Fibroblast of lung (primary cell): ENCODE results near the gene CDK13.

Experiments
- EZH2 ChIP-seq: IDR thresholded peaks from 2 replicates; pipeline ENCODE4 v1.5.1; 2012; ENCODE audit warnings: low read length, control low read depth, mild to moderate bottlenecking; ENCODE audit errors: missing control alignments
- TF ChIP-seq, protein P1 (sequence below), 2 donors: IDR thresholded peaks in 1 of 2; conservative IDR thresholded peaks in 1 of 2; 1 replicate in 1 of 2; 2 replicates in 1 of 2; pipeline ENCODE4 v1.5.1; 2011 to 2012; ENCODE audit warnings: low read length in 2 of 2, control low read depth in 1 of 2, inconsistent platforms in 1 of 2, low read depth in 1 of 2, mild to moderate bottlenecking in 1 of 2

DNA sequence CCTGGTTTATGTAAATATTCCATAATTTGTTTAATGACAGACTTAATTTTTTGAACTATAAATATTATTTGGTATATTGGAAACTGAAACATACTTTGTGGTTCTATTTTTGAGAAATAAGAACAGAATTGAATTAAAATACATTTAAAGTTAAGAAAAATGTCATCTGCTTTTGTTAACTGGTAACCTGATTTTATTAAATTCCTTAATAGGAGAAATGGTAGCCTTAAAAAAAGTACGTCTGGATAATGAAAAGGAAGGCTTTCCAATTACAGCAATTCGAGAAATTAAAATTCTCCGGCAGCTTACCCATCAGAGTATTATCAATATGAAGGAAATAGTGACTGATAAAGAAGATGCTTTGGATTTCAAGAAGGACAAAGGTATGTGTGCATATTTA is 51.6 kb downstream of the CDK13 start:
- TF ChIP-seq, protein P1, sequence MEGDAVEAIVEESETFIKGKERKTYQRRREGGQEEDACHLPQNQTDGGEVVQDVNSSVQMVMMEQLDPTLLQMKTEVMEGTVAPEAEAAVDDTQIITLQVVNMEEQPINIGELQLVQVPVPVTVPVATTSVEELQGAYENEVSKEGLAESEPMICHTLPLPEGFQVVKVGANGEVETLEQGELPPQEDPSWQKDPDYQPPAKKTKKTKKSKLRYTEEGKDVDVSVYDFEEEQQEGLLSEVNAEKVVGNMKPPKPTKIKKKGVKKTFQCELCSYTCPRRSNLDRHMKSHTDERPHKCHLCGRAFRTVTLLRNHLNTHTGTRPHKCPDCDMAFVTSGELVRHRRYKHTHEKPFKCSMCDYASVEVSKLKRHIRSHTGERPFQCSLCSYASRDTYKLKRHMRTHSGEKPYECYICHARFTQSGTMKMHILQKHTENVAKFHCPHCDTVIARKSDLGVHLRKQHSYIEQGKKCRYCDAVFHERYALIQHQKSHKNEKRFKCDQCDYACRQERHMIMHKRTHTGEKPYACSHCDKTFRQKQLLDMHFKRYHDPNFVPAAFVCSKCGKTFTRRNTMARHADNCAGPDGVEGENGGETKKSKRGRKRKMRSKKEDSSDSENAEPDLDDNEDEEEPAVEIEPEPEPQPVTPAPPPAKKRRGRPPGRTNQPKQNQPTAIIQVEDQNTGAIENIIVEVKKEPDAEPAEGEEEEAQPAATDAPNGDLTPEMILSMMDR (conservative IDR thresholded peaks at IDR 0.05 in 1 of 2, IDR thresholded peaks at IDR 0.05 in 1 of 2; ENCODE audit: low read depth in 1 of 2, low read length in 2 of 2) = no peak
- no peak for TF ChIP-seq EZH2
